Testis (tissue), 3 donors: ENCODE measurements around the gene MAMDC2. TPM values are rescaled to one million over a fixed set of nuclear protein-coding genes. Genes with fewer than 3 reads are reported as not detected.
A peak's percentile ranks its signal among the peaks of the same experiment; 100 is the strongest.

Source experiments
- DNase-seq: peaks from one replicate; pipeline ENCODE4 v3.0.0-alpha.2; 2019
- H3K27ac ChIP-seq, 2 donors: fragments of 200-600 bp; sonication (generic); one replicate each; pipeline ENCODE4 v1.5.1; 2019
- H3K27me3 ChIP-seq: fragments of 200-600 bp; sonication (generic); one replicate; pipeline ENCODE4 v1.5.1; 2019
- H3K36me3 ChIP-seq: fragments of 200-600 bp; sonication (generic); one replicate; pipeline ENCODE4 v1.5.1; 2017; ENCODE audit warnings: low read depth; ENCODE audit errors: missing control alignments
- H3K4me1 ChIP-seq: fragments of 200-600 bp; sonication (generic); one replicate; pipeline ENCODE4 v1.5.1; 2019
- H3K4me3 ChIP-seq, 2 donors: fragments of 200-600 bp; sonication (generic); one replicate each; pipeline ENCODE4 v1.5.1; 2017 to 2019
- H3K9me3 ChIP-seq: fragments of 200-600 bp; sonication (generic); one replicate; pipeline ENCODE4 v1.5.1; 2017
- POLR2A ChIP-seq: fragments of 450-650 bp; IDR thresholded peaks from one replicate; pipeline ENCODE4 v1.6.1; 2017; ENCODE audit warnings: antibody characterized with exemption, mild to moderate bottlenecking, moderate library complexity
- WGBS, 2 donors: methylation state at CpG; one replicate each; pipeline ENCODE4 v1.1.5; 2018; 5-methylcytosine and 5-hydroxymethylcytosine counted together
- intact Hi-C: fragments of 100-400 bp; cut with DNase I; formaldehyde crosslinking; loops from one replicate; pipeline ENCODE4 v1.15.1; 2023; ENCODE audit warnings: low total_unique reads
- polyA plus RNA-seq: library from polyadenylated mRNA; stranded (reverse); fragments of 350-450 nt; fragmentation: Illumina TruSeq; extraction: RNeasy Lipid Tissue Mini Kit (QIAGEN cat#74804); gene quantifications from one replicate; pipeline ENCODE4 v1.2.3, GENCODE V29; 2014; ENCODE audit warnings: low read depth, low replicate concordance; ENCODE audit not compliant: insufficient read depth
- total RNA-seq, 2 donors: library from RNA; depleted of rRNA; stranded (reverse); fragments of >200 nt; gene quantifications; one replicate each; pipeline ENCODE4 v1.2.3, GENCODE V29; 2016
- TF ChIP-seq, protein P1 (sequence below), 3 experiments: fragments of 450-650 bp in 2 of 3; fragments of 200-600 bp in 1 of 3; sonication (generic) in 1 of 3; IDR thresholded peaks; one replicate each; pipeline ENCODE4 v1.5.1; 2016 to 2019; ENCODE audit warnings: antibody characterized with exemption in 3 of 3, mild to moderate bottlenecking in 2 of 3, moderate library complexity in 1 of 3

MAMDC2 gene
- total and polyA plus RNA-seq, 3 donors from 2014 or later, result 13.7 to 28.3 (median 15.1) TPM

DNA sequence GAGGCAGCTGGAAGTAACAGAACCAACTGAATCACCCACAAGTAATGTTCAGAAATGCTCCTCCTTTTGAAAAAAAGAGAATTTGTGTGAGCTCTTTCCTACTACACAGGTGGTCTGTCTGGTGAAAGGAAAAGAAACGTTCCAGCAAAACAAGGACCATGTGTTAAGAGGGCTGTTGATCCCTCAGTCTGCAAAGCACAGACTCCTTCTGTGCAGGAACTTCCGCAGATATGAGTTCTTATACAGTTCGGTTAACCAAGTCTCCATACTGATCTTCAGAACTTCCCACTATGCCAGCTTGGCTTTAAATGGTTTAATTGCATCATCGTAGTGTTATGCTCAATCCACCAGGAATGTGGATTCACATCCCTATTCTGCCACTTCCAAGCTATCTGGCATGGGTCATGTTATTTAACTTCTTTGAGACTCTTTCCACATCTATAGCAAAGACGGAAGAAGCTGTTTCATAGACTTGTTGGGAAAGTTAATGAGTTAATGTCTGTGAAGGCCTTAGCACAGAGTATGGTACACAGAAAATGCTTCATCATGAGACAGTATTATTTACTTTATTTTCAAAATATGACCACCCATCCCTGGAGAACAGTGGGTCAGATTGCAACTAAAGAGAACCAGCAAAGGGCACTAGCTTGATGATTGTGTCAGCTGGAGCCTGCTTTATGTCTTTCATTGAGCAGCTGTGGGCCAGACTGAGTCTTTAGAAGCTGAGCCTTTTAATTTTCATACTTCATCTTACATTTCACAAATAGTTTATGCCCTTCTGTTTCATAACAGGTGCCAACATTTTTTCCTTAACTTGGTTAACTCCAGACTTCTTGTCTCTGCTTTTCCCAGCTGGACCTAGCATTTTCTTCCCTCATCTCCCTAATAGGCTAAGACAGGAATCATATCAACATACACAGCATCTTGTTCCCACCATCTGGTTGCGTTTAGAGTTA is 89.9 kb downstream of the MAMDC2 start:
- intact Hi-C loops, result no loop called here
- 79 to 81% methylated on average over 6 of the region's 6 CpGs for WGBS, 2 donors
- H3K27ac ChIP-seq, result no peak overlapping the region

DNA sequence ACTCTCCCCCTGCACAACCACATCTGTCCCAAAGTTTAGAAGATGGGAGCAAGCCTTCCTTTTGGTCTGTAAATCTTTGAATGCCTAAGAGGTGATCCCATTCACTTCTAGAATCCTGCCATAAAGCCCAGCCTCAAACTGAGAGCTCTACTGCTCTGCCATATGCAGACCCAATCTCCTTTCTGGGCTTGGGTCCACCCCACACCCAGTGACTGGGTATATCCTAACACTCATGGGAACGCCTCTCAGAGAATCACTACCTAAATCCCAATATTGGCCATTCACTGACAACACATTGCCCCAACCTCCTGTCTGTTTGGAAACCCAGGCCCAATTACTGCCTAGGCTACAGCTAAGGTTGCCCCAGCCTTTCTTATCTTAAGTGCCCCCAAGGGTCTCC is 90.7 kb downstream of the MAMDC2 start:
- WGBS, 2 donors, result 100% methylated on average over 1 of the region's 1 CpG
- TF ChIP-seq, protein P1, sequence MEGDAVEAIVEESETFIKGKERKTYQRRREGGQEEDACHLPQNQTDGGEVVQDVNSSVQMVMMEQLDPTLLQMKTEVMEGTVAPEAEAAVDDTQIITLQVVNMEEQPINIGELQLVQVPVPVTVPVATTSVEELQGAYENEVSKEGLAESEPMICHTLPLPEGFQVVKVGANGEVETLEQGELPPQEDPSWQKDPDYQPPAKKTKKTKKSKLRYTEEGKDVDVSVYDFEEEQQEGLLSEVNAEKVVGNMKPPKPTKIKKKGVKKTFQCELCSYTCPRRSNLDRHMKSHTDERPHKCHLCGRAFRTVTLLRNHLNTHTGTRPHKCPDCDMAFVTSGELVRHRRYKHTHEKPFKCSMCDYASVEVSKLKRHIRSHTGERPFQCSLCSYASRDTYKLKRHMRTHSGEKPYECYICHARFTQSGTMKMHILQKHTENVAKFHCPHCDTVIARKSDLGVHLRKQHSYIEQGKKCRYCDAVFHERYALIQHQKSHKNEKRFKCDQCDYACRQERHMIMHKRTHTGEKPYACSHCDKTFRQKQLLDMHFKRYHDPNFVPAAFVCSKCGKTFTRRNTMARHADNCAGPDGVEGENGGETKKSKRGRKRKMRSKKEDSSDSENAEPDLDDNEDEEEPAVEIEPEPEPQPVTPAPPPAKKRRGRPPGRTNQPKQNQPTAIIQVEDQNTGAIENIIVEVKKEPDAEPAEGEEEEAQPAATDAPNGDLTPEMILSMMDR (IDR thresholded peaks at IDR 0.05), result no peak
- TF ChIP-seq POLR2A, result no peak
- intact Hi-C loops, result no loop called here
- no peaks in the 10 kb centered on the region for H3K4me1 ChIP-seq
- no peaks in the 10 kb centered on the region for H3K36me3 ChIP-seq
- H3K27ac ChIP-seq, result peak overlapping the region in 1 of 2 donors; percentile 7
- H3K9me3 ChIP-seq, result no peaks in the 10 kb centered on the region
- no peak overlapping the region for H3K4me3 ChIP-seq
- no peaks in the 10 kb centered on the region for H3K27me3 ChIP-seq
- no peak for DNase-seq

More for the DNA sequence above, 89.9 kb downstream of the MAMDC2 start:
- Histone ChIP-seq H3K4me3 (no peak overlapping the region), H3K36me3 (no peaks in the 10 kb centered on the region), H3K27me3 (no peaks in the 10 kb centered on the region), H3K4me1 (no peaks in the 10 kb centered on the region), H3K9me3 (no peaks in the 10 kb centered on the region)
- DNase-seq, result no peak
- TF ChIP-seq, protein P1 (IDR thresholded peaks at IDR 0.05), result no peak
- no peak for TF ChIP-seq POLR2A

DNA sequence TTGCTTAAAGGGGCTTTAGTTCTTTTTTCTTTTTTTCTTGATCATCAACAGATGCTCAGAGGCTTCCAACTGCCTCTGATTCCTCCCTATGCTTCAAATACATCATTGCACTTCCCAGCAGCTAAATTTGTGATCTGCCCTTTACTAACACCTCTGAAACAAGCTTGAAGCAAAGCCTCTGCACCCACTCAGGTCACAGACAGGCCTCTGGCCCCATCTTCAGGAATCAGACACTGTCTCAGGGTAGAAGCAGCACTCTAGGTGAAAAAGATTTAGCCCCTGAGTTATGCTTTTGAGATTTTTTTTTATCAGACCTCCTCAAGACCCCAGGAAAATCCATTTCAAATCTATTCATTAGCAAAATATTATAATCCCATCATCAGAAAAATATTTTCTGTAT is 91.5 kb downstream of the MAMDC2 start:
- no peak for DNase-seq
- Histone ChIP-seq H3K9me3 (no peaks in the 10 kb centered on the region), H3K27ac (no peak overlapping the region), H3K36me3 (no peaks in the 10 kb centered on the region), H3K4me1 (no peaks in the 10 kb centered on the region), H3K27me3 (no peaks in the 10 kb centered on the region), H3K4me3 (no peak overlapping the region)
- TF ChIP-seq POLR2A, result no peak
- TF ChIP-seq, protein P1 (IDR thresholded peaks at IDR 0.05), result no peak
- intact Hi-C loops, result no loop called here

DNA sequence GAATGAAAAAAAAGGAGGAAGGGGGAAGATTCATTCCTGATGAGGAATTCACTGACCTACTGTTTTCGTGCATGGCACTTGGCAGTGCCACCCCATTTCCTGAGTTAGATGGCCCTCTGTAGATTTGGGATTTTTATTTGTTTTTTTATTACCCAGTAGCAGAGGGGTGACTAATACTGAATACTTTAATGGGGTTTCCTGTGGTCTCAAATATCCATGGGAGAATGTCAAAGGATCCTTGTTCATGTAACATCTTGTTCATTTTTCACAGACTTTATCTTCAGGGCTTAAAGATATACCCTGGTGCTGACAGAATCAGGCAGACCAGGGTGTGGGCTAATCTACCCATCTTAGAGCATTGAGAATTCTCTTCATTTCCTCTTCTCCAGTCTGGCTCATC is 93.0 kb downstream of the MAMDC2 start:
- no peak for DNase-seq
- 65 to 90% methylated on average over 1 of the region's 1 CpG for WGBS, 2 donors
- intact Hi-C loops, result no loop called here
- H3K9me3 ChIP-seq, result no peaks in the 10 kb centered on the region
- no peaks in the 10 kb centered on the region for H3K36me3 ChIP-seq
- H3K27ac ChIP-seq, result no peak overlapping the region
- H3K27me3 ChIP-seq, result no peaks in the 10 kb centered on the region
- H3K4me3 ChIP-seq, result no peak overlapping the region
- TF ChIP-seq, protein P1 (IDR thresholded peaks at IDR 0.05), result no peak
- no peak for TF ChIP-seq POLR2A
- no peaks in the 10 kb centered on the region for H3K4me1 ChIP-seq
